HG03442 (cell line): ENCODE results near the gene RASA3.
"Not testable (repeated sequence)": the region's sequence is repeated elsewhere in the genome, so short reads cannot be mapped to it uniquely, and the experiment has no call there.

Experiments
- ATAC-seq: cut with Tn5 transposase; IDR thresholded peaks from one replicate; pipeline ENCODE4 v1.9.1; 2021; ENCODE audit warnings: mild to moderate bottlenecking, moderate library complexity; ENCODE audit not compliant: unreplicated experiment

Gene RASA3

DNA sequence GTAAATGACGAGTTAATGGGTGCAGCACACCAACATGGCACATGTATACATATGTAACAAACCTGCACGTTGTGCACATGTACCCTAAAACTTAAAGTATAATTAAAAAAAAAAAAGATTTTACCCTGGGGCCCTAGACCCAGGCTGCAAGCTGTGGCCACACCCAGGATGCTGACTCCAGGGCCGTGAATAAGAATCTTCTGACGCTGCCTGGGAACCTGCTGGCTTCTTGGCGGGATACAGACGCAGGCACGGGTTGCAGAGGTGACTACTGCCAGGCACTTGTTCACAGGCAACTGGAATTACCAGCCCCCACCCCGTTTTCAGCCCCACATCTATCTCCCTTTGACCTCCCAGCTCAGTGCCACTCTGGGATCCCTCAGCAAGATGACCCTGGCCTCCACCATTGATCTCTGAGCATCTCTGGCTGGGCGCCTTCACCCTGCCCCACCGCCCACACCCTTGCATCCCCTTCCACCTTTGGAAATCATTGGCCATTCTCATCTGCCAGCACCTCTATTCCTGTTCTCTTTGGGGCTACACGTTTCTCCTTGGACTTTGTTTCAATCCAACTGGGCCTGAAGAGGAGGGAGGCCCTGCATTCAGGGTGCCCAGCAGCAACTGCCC, 25.6 kb upstream of the RASA3 start:
- ATAC-seq: no peak

DNA sequence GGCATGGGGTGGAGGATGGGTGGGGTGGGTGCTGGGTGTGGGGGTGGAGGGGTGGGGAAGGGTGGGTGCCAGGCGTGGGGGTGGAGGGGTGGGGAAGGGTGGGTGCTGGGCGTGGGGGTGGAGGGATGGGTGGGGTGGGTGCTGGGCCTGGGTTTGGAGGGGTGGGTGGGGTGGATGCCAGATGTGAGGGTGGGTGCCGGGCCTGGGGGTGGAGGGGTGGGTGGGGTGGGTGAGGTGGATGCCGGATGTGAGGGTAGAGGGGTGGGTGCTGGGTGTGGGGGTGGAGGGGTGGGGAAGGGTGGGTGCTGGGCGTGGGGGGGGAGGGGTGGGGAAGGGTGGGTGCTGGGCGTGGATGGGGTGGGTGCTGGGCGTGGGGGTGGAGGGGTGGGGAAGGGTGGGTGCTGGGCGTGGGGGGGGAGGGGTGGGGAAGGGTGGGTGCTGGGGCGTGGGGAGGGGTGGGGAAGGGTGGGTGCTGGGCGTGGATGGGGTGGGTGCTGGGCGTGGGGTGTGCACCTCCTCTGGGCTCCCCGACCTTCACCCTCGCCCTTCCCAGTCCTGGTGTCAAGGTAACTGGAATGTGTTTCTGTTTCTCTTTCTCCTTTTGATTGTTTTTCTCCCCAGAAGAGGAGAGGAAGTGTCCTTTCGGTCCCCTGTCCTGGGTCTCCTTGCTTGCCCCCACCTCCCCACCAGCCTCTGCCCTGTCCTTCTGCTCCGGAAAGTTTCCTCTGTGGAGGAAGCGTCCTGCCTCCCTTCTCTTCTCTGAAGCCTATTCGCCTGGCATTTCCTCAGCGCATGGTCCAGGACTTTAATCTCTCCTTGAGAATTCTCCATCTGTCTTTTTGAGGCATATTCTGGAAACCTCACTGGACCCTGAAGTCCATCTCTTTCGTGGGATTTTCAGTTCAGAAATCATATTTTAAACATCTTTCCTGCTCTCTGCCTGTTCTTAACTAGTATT, 23.8 kb upstream of the RASA3 start:
- no peak for ATAC-seq

DNA sequence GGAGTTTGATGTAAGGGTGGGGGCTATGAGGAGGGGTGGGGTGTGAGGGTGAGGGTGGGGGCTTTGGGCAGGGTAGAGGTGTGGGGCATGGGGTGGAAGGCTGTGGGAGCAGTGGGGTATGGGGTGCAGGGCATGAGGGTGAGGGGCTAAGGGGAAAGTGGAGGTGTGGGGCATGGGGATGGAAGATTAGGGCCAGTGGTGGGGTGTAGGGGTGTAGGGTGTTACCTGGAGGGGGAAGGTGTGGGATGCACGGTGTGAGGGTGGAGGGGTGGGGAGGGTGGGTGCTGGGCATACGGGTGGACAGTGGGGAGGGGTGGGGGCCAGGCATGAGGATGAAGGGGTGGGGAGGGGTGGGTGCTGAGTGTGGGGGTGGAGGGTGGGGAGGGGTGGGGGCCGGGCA, 22.9 kb upstream of the RASA3 start:
- no peak for ATAC-seq

DNA sequence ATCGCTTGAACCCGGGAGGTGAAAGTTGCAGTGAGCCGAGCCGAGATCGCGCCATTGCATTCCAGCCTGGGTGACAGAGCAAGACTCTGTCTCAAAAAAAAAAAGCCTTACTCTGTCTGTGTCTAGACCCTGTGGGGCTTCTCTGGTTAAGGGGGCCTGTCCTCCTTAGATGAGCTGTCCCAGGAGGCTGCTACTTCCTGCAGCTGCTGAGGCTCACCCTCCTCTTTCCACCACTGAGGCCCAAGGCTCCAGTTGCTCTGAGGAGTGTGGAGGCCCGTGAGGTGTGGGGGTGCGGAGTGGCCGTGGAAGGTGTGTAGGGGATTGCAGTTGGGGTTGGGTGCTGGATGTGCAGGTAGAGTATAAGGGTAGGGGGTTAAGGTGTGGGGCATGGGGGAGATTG, 22.1 kb upstream of the RASA3 start:
- ATAC-seq: no peak

DNA sequence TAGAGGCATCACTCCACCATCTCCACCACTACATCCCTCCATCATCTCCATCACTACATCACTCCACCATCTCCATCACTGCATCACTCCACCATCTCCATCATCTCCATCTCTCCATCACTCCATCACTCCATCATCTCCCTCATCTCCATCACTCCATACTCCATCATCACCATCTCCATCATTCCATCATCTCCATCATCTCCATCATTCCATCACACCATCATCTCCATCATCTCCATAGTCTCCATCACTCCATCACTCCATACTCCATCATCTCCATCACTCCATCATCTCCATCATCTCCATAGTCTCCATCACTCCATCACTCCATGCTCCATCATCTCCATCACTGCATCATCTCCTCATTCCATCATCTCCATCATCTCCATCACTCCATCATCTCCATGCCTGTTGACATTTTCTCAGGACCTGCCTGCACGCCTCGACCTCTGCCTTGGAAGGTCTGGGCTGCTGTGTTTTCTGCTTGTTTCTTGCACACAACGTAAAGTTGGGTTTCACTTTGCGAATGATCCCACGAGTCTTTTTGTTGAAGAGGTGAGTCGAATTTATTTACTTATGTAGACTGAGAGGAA, 21.2 kb upstream of the RASA3 start:
- no peak for ATAC-seq

DNA sequence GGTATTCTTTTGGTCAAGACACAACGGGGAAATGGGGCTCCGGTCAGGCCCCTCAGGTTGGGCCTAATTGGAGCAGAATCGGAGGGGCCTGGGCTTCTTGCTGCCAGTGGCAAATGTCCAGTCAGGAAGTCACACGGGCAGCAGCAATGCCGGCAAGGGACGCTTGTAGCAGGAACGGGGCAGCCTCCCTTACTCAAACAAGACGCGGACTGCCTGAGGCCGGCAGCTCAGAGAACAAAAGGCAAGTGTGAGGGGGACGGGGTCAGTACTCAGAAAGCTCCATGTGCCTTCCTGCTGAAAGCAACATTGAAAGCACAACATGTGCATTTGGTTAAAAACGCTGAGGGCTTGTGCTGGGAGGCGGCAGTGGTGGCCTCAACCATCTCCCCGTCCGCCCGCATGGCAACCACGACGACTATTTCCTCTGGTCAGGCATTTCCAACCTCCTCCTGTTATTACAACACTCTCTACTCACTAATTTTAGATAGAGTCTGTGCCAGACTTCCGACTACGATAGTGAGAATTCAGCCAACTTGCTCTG, 20.5 kb upstream of the RASA3 start:
- no peak for ATAC-seq

DNA sequence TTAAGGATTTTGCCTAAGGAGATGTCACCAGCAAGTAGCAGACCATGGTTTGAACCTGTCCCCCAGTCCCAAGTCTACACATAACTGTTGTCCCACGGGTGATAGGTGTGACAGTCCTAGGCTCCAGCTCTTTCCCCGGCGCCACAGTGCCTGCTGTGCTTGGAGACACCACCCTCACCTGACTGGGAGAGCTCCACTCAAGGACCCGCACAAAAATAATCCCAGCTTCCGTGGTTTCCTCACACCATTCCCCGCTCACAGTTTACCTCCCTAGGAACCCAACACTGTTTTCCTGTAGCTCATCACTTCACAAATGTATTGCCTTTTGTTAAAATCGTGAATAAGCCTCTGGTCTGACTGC, 19.8 kb upstream of the RASA3 start:
- ATAC-seq: no peak

DNA sequence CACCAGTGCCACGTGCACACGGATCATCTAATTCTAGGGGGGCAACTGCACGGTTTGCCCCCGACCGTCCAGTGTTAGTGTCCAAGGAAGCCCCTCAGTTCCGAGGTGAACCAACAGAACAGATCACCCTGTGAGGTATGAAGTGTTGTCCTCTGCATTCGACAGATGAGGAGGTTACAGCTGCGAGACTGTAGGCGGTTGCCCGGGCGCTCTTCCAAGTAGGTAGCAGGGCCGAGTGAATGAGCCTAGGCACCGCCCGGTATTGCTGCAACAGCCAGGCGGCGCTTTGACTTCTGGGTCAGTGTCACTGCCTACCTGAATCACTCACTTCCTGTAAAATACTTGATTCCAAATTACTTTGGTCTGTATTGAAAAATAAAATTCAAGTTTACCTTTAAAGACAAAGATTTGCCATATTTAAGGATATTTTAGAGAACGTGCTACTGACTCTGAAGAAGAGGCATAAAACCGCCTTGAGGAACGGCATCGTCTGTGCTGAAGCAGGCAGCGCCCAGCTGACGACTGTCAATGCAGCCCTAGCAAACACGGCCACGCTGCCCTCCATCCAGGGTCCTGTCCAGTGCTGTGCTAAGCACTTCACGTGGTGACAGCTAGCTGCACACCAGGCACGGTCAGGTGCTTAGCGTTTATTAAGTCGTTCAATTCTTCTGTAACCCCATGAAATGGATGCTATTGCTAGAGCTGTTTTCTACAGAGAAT, 19.3 kb upstream of the RASA3 start:
- no peak for ATAC-seq

DNA sequence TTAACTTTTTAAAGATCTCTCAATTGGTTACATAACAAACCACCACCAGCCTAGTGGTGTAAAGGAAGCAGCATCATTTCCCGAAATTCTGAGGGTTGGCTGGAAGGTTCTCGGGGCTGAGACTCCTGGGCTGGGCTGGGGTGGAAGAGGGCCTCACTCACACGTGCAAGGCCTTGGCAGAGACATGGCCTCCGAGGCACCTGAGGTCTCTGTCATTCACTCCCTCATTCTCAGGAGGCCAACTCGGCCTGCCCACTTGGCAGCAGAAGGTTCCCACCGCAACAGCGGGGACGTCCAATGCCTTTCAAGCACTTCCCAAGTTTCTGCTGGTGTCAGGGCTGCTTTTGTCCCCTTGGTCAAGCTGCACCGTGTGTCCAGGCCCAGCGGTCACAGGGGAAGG, 18.6 kb upstream of the RASA3 start:
- ATAC-seq: no peak

DNA sequence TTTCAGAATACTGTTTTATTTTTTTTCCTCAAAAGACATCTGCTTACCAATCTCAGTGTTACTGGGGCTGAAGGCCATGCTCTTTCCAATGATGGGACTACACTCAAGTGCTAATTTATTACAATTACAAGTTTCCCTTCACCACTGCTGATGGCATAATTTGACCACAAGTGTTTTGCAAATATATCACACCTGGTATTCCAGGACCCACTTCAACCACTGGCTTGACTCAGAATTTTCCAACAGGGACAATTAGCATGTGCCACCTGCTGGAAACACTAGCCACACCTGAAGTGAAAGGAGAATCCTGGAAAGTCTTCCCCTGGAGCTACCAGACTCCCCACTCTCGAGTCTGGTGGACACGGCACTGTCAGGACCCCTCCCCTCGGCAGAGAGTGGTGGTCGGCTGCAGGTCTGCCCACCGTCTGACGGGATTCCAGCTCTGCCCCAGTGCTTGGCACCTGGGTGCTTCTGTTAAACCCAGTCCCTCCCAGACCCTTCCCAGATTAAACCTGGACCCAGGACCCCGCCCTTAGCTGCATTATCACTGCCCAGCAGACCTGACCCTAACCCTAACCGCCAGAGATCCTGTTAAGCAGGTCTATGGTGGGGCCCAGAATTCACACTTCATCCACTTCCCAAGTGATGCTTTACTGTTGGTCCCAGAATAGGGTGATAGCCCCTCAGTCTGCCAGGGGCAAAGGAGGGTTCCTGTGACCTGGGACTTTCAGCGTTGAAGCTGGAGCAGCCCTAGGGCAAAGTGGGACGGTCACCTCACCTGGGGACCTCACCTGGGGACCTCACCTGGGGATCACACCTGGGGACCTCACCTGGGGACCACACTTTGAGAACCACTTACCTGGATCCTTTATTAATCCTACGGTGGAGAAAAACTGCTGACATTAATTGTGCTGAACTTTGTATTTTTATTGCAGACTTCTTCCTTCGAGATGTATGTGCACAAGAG, 17.6 kb upstream of the RASA3 start:
- ATAC-seq: no peak

DNA sequence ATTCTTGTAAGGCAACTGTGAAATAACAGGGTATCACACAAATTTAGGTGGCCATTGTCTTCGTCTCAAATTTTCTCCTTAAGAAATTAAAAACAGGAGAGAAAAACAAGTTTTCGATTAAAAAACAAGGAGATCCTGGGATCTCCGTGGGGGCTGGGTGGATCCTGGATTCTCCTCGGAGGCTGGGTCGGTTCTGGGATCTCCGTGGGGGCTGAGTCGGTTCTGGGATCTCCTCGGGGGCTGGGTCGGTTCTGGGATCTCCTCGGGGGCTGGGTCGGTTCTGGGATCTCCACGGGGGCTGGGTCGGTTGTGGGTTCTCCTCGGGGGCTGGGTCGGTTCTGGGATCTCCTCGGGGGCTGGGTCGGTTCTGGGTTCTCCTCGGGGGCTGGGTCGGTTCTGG, 16.5 kb upstream of the RASA3 start:
- ATAC-seq: not testable (repeated sequence)

DNA sequence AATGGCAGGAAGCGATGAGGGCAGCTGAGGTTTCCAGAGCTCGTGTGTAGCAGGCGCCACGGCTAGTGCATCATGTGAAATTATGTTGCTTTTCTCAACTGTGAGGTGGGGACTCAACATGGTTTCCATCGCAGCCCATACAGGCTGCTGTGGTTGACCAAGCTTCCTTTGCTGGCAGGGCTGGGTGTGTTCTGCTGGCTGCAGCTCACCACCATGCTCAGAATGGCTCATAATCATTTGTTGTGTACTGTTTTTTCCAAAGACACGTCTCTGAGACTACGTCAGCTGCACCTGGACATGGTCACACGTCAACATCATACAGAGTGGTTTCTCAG, 16.1 kb upstream of the RASA3 start:
- peak; percentile 86 for ATAC-seq

DNA sequence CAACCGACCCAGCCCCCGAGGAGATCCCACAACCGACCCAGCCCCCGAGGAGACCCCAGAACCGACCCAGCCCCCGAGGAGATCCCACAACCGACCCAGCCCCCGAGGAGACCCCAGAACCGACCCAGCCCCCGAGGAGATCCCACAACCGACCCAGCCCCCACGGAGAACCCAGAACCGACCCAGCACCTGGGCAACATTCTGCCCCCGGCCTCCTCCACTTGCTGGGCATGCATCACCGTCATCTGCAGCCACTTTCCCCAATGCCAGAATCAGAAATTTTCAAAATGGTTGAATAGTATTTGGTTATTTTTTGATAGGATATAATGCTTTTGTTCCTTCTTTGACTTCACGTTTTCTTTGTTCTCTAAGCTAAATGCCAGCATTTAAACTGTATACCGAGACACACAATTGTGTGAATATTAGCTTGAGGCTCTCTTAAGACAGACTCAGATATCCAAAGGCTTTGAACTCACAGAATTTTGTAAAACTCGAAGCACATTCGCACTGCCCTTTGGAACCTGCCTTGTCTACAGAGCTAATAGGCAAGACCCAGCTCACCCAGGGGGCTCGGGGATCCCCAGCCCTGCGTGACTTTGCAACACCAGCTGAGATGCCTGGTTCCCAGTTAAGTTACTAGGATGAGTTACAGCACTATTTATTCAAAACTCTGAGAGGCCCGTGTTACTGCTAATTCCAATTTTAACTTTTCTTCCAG, 15.5 kb upstream of the RASA3 start:
- peak; percentile 17 for ATAC-seq

DNA sequence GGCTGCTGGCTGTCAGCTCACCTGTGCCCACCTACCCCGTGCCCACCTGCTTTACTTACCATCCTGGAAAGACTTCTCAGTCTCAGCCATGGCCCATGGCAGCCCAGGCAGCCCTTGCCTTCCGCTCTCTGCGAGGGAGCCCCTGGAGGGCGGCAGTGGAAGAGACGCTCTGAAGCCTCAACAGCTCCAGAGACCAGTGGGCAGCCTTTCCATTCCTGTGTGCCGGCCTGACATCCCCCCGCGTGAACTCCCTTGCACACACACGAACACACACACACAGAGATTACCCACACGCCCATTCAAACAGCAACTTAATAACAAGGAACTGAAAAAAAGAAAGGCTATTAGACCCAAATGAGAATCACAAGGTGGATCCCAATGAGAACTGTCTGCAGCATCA, 14.2 kb upstream of the RASA3 start:
- ATAC-seq: no peak

DNA sequence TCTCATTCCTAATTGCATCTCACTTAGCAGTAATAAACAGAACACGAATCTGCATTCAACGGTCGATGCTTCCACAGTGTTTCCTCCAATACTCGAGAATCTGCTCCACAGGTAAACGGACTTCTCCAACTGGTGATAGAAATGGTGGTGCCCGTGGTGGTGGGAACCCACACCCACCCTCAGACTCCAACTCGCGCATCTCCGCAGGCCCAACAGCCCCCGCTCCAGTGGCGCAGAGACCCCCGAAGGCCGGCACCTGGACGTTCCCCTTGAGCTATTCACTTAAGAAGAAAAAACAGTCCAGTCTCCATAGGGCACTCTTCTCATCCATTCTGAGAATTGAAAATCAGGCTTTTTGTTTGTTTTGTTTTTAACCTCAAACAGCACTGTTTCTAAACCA, 13.8 kb upstream of the RASA3 start:
- ATAC-seq: no peak

DNA sequence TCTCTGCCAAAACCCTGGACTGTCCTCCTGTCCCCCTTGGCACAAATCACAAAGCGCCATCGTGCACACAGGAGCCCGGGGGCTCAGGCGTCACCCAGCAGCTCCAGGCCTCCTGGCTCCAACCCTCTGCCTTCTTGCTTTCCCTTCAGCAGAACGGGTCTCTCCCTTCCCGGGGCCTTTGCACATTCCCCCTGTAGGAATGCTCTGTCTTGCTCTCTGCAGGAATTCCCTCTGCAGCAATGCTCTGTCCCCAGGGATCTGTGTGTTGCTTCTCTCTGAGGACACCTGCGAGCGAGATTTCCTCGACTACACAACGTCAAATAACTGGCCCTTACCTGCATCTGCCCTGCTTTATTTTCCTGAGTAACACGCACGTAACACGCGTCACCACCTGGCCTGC, 13.3 kb upstream of the RASA3 start:
- ATAC-seq: no peak

DNA sequence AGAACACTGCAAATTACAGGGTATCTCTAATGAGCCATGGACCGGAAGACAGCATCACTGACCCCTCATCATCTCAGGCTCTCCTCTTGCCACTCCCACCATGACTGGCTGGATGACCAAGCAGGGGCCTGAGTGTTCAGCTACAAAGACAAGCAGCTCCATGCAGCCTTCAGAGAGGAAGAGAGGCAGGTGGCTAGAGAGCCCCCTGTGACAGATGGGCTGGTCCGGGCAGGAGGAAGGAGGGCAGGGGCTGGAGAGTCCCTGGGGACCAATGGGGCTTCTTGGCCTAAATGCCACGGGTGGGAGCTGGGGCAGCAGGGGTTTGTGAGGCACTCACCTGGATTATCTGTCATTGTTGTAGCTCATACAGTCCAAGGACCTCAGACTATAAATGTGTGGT, 12.8 kb upstream of the RASA3 start:
- no peak for ATAC-seq

DNA sequence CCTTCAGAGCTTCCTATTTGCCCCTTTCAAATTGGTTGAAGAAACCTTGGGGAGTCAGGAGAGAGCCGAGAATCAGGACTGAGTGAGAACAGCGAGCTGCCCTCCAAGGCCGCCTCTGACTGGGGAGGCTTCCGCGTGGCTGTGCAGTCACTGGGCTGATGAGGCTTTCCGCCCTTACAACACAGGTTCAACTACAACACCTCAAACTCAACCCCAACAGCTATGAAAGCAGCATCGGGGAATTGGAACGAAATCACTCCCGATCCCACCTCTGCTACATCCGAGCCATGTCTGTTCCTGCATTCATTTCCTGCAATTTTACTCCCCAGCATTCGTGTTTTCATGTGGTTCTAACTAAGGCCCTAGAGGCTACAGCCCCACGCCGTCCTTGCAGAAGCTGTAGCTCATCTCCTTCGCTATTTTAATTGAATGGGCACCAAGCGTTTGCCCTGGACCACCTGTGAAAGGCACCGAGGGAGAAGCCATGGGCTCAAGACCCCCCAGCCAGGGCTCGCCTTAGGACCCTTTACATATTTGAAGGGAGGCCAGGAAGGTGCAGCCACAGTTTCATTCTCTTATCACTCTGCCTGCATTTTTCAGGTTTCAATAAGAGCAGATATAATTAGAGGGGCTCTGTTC, 12.3 kb upstream of the RASA3 start:
- no peak for ATAC-seq
